ENCODE data around the gene GALNTL6.
"Not testable (repeated sequence)": the region's sequence is repeated elsewhere in the genome, so short reads cannot be mapped to it uniquely, and the experiment has no call there.

GALNTL6 gene

GRCh38 chr4:172751550-172751949 lies 938.3 kb downstream of the GALNTL6 start:
- no peak for DNase-seq (ENCODE audit: low read depth)

DNA sequence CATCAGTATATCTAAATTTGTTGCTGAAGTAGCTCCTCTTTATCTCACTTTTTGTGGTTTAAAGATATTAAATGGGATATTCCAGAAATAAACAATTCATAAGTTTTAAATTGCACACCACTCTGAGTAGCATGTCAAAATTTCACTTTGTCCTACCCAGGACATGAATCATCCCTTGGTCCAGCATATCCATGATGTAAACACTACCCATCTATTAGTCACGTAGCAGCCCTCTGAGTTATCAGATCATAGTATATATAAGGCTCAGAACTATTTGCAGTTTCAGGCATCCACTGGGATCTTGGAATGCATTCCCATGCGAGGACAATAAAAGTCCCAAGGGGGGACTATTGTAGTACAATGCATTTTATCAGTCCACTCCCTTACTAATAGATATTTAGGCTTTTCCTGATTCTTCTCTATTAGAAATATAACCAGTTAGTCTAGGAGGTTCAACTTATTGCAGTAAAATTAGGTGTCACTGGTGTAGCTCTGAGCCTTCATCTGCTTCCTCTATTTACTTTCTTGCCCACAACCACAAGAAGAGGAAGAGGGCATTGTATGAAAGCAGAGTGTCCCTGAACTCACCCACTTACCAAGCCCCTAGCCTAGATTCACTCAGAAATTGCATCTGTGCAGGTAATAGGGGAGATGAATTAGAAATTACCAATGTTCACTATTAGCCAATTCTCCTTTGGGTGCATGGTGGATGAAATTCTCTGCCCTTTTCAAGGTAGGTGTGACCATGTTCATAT lies 945.6 kb downstream of the GALNTL6 start:
- no peak for DNase-seq (ENCODE audit: low read depth)

DNA sequence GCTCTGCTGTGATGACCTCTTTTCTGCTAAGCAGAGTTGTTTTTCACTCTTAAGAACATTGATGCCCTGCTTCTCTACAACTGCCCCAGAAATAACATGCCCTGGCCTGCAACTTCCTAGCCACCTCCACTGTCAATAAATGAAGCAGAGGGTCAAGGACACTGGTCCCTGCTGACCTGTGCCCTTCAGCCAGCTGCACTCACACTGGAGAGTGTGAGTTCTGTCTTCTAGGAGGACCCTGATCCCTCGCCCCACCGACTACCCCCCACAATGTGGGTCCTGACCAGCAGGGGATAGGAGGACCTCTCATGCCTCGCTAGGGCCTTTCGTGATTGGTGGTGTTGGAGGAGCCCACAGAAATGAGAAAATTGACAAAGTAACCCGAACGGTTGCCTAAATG lies 947.3 kb downstream of the GALNTL6 start:
- no peak for DNase-seq (ENCODE audit: low read depth)

GRCh38 chr4:172762895-172763294 lies 949.7 kb downstream of the GALNTL6 start:
- DNase-seq (ENCODE audit: low read depth) = no peak

DNA sequence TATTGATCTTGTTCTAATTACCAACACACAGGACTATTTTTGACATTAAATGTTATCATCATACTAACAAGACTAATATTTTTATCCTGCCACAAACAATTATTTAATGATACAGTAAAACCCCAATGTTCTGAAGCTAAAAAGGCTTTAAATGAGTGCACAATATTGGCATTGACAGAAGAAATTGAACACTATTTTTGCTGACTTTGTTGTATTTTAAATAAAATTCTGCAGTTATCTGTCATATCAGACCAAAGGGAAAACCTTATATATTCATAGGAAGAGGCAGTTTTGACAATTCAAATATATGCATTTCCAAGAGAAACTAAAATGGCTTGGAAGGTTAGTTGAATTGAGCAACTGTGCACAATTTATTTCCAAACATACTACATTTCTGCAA lies 957.6 kb downstream of the GALNTL6 start:
- no peak for DNase-seq (ENCODE audit: low read depth)

DNA sequence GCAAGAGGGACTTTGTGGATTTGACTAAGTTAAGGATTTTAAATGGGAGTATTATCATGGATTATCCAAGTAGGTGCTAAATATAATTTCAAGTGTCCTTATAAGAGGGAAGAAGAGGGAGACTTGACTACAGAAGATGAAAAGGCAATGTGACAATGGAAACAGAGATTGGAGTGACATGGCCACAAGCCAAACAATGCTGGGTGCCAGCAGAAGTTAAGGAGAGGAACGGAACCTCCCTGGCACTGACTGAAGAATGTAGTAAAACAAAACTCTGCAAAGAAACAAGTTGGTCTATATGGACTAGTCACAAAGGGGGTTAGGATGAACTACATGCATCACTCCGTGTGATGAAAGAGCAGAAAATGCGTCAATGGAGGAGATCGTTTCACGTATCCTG lies 959.6 kb downstream of the GALNTL6 start:
- no peak for DNase-seq (ENCODE audit: low read depth)

- DNase-seq (ENCODE audit: low read depth) = no peak
Observed at GRCh38 chr4:172776203-172776861, 963.1 kb downstream of the GALNTL6 start.

GRCh38 chr4:172777729-172778431 lies 964.7 kb downstream of the GALNTL6 start:
- DNase-seq (ENCODE audit: low read depth) = no peak

DNA sequence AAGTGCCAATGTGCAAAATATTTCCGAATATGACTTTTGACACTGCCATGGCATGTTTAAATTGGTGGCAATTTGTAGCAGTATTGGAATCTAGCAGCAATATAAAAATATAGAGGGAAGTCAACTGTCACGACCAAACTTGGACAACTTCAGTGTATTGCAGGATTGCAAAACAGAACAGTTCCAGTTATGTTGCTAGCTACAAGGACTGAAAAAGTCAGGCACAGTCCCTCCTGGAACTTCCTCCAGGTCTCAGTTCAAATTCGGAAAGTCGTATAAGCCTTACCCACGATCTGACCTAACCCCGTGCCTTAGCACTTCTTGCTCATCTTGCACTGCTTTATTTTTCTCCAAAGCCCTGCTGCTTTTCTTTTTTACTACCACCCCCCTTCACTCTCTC lies 965.4 kb downstream of the GALNTL6 start:
- no peak for DNase-seq (ENCODE audit: low read depth)

DNA sequence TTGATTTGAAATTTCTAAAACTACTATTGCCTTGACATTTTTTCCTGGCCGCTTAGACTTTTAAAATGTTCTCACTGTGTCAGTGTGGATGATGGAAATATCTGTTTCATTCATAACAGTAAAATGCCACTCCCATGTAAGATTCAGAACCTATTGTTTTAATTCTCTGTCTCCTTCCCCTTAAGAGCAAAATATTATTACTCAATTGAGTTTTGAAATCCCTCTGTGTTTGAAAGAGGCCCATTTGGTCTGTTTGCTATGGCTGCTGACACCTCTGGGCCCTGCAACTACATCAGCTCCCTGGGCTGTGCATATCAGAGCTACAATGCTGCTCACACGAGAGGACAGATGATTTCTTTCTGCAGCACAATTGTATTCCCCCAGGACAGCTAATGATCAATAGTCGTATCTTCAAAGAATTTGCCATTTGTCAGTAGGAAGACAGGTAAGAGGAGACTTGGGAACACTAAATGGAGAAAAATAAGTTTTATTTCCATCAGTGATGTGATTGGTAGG lies 967.4 kb downstream of the GALNTL6 start:
- no peak for DNase-seq (ENCODE audit: low read depth)

DNA sequence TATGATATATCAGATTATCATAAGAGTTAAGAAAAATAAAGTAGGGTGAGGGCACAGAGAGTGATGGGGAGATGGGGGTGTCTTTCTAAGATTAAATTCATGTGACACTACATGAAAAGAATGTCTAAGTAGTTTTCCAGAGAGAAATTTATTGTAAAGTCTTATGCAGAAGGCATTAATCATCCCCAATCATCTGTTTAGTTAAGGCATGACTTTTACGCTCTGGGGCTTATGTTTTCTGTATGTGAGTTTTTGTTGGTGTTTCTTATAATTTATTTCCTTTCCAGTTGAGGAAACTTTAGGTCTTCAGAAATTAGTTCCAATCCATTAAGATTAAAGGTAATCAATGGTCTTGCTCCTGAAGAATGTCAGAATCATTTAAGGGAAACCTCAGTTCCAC lies 972.4 kb downstream of the GALNTL6 start:
- no peak for DNase-seq (ENCODE audit: low read depth)

DNA sequence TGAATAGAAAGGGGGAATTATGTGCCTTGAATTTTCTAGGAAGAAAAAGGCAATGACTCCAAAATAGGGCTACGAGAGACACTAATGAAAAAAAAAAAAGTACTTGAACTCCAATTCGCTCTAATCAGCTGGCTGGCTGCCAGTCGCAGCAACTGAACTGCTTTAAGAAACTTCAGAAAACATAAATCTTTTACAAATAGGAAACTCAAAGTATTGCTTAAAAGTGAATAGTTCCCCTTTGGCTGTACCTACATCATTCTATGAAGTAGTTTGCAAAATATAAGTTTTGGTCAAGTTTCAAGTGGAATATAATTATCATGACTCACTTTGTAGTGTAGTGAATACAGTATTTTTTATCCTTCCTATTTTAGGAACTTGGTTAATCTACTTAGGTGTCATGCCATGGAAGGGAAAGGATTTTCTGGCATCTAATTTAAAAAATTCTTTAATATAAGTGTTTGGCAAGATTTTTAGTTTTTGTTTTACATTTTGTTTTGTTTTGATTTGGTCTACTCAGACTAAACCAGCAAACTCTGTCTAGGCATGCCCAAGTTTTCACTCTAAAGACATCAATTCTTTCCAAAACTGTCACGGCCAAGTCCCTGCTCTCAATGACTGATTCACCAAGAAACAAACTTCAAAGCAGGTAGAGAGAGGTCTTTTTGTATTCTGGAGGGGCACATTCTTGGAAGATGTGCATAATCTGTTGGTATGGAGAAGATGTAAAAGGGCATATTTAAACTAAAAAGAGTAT lies 973.0 kb downstream of the GALNTL6 start:
- DNase-seq (ENCODE audit: low read depth) = no peak

DNA sequence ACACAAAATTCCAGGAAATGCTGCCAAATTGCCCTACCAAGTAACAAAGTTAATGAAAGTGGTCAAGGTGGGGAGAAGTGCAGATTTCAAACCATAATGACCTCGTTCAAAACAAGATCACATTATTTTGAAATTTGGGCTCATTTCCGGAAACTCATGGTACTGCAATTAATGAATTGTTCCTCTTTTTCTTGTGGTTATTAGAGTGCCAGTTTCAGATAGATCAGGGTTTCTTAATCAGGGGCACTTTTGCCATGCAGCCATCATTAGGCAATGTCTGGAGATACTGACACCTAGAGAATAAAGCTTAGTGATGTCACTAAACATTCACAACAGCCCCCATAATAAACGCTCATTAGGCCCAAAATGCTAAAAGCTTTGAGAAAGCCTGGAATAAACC lies 973.9 kb downstream of the GALNTL6 start:
- no peak for DNase-seq (ENCODE audit: low read depth)

- no peak for DNase-seq (ENCODE audit: low read depth)
Observed at GRCh38 chr4:172791841-172792240, 978.6 kb downstream of the GALNTL6 start.

DNA sequence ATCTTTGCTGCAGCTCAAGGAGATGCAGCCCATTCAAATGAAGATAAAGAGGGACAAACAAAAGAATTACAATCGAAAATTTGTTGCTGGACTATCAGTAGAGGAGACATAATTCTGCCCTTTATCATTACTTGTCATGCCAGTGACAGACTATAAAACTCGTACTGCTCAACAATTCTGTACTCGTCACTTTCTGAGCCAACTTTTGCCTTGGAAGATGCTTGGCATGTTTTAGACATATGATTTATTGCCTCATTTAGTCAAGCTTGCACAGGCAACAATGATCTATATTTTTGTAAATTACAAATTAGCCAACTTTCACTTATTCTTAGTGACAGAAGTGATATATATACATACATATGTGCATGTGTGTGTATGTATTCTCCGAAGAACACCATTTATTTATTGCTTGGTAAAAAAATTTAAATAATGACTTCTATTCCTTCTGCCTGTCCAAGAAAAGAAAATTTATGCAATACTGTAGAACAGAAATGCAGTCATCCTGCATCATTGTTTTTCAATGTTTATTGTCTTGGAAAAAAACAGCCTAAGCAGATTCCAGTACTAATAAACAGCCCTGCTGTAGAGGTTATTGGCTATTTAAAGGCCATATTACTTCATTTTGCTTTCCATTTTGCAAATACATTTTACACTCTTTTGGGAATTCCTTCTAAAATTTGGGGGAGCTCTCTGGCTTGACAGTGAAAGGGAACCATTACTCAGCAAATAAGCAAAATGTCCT lies 980.5 kb downstream of the GALNTL6 start:
- no peak for DNase-seq (ENCODE audit: low read depth)

- no peak for DNase-seq (ENCODE audit: low read depth)
Observed at GRCh38 chr4:172794307-172794703, 981.1 kb downstream of the GALNTL6 start.

- not testable (repeated sequence) for DNase-seq (ENCODE audit: low read depth)
Observed at GRCh38 chr4:172797281-172797680, 984.1 kb downstream of the GALNTL6 start.

DNA sequence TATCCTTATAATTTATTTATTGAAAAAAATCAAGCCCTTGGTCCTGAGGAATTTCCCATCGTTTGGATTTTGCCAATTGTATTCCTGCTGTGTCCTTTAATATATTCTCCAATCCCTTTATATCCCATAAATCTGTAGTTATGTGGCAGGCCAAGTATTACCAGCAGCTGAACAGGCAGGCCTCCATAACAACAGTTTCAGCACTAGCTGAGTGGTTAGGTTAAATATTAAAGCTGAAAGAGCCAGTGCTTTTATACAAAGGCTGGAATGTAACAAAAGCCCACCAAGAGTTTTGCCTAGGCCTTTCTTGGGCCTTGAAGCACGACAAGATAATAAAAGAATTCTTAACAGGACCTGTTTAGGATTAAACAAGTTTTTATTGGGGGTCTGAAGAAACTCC lies 988.8 kb downstream of the GALNTL6 start:
- DNase-seq (ENCODE audit: low read depth) = no peak

- DNase-seq (ENCODE audit: low read depth) = no peak
Observed at GRCh38 chr4:172806841-172807240, 993.6 kb downstream of the GALNTL6 start.

- no peak for DNase-seq (ENCODE audit: low read depth)
Observed at GRCh38 chr4:172808196-172808595, 995.0 kb downstream of the GALNTL6 start.

- DNase-seq (ENCODE audit: low read depth) = no peak
Observed at GRCh38 chr4:172809319-172809718, 996.1 kb downstream of the GALNTL6 start.
